LNCaP clone FGC (cell line): ENCODE measurements around the gene CRIP1.

Experiments
- DNase-seq: peaks from one replicate; pipeline ENCODE4 v3.0.0-alpha.2; 2011; ENCODE audit warnings: low read depth
- H3K4me3 ChIP-seq: 2 replicates; pipeline ENCODE4 v1.5.1; 2011; ENCODE audit warnings: mild to moderate bottlenecking, low read depth, low read length, control low read depth
- CTCF ChIP-seq: IDR thresholded peaks from 2 replicates; pipeline ENCODE4 v1.5.1; 2012; ENCODE audit warnings: mild to moderate bottlenecking; ENCODE audit not compliant: control insufficient read depth, insufficient read depth; ENCODE audit errors: extremely low read depth

The CRIP1 gene

GRCh38 chr14:105478398-105479251, 8.1 kb upstream of the CRIP1 start:
- no peak for TF ChIP-seq CTCF
- no peak for DNase-seq
- H3K4me3 ChIP-seq = no peak overlapping the region

GRCh38 chr14:105479431-105480158, 7.1 kb upstream of the CRIP1 start:
- DNase-seq = no peak
- H3K4me3 ChIP-seq = no peak overlapping the region
- no peak for TF ChIP-seq CTCF

DNA sequence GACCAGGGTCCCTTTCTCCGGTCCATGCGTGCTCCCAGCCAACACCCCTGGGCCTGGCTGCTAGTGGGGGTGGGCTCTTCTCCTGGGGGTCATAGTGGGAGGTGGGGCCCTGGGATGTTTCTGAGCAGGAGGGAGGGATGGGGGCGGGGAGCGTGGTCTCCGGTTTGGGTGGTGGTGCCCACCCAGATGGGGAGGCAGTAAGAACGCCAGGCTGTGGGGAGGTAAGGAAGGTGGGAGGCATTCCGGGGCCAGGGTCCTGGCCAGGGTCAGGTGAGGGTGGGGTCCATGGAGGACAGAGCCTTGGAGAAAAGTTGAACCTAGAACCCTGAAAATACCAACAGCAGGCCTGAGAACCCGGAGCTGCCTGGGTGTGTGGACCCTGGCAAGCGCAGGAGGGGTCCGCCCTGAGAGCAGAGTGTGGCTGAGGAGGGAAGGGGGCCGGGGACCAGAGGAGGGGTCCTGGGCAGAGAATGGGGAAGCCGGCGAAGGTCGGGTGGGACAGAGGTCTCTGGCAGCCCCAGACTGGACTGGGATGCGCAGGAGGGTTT, 6.4 kb upstream of the CRIP1 start:
- no peak for DNase-seq
- H3K4me3 ChIP-seq = no peak overlapping the region
- no peak for TF ChIP-seq CTCF

GRCh38 chr14:105480807-105481801, 5.6 kb upstream of the CRIP1 start:
- TF ChIP-seq CTCF = peak; percentile 98
- peak; percentile 61 for DNase-seq
- H3K4me3 ChIP-seq = peak overlapping the region; percentile 43

- peak overlapping the region; percentile 5; the same call in 1 of the 2 replicates for H3K4me3 ChIP-seq
- DNase-seq = peak; percentile 92
- TF ChIP-seq CTCF = peak; percentile 36
Measured at GRCh38 chr14:105481886-105482457, 4.7 kb upstream of the CRIP1 start.
